HCT116 (cell line): ENCODE results near the gene NMUR1.

ENCODE experiments used
- CTCF ChIP-seq, 3 experiments: fragments of 200-600 bp in 1 of 3; sonication (generic) in 1 of 3; IDR thresholded peaks in 2 of 3; conservative IDR thresholded peaks in 1 of 3; 2 replicates each; pipeline ENCODE4 v1.5.1; 2012 to 2017; ENCODE audit warnings: low read depth in 2 of 3, low read length in 2 of 3, antibody characterized with exemption in 1 of 3, borderline replicate concordance in 1 of 3, control low read depth in 1 of 3, mild to moderate bottlenecking in 1 of 3, mixed read lengths in 1 of 3, mixed run types in 1 of 3, moderate library complexity in 1 of 3; ENCODE audit not compliant: insufficient read depth in 1 of 3
- FOSL1 ChIP-seq: IDR thresholded peaks from 2 replicates; pipeline ENCODE4 v1.6.1; 2012; ENCODE audit warnings: low read depth
- MAX ChIP-seq: IDR thresholded peaks from 2 replicates; pipeline ENCODE4 v1.6.1; 2012
- POLR2A ChIP-seq: IDR thresholded peaks from 2 replicates; pipeline ENCODE4 v1.7.0; 2011; ENCODE audit warnings: borderline replicate concordance; ENCODE audit not compliant: insufficient read depth, insufficient read length; ENCODE audit errors: extremely low read depth
- POLR2AphosphoS5 ChIP-seq: IDR thresholded peaks from 2 replicates; pipeline ENCODE4 v1.6.1; 2011; ENCODE audit warnings: mild to moderate bottlenecking, low read depth, low read length, moderate library complexity
- REST ChIP-seq: IDR thresholded peaks from 2 replicates; pipeline ENCODE4 v1.6.1; 2012; ENCODE audit warnings: low read depth
- YY1 ChIP-seq: IDR thresholded peaks from 2 replicates; pipeline ENCODE4 v1.6.1; 2011; ENCODE audit warnings: low read length, low read depth, moderate library complexity, mild to moderate bottlenecking; ENCODE audit not compliant: insufficient replicate concordance; ENCODE audit errors: extremely low read depth

- TF ChIP-seq FOSL1: no peak
- TF ChIP-seq CTCF (IDR thresholded peaks at IDR 0.05 in 2 of 3, conservative IDR thresholded peaks at IDR 0.05 in 1 of 3; ENCODE audit: borderline replicate concordance in 1 of 3, insufficient read depth in 1 of 3, low read depth in 2 of 3, low read length in 2 of 3): no peak
- TF ChIP-seq POLR2A: no peak
- TF ChIP-seq YY1: no peak
- no peak for TF ChIP-seq REST
- TF ChIP-seq POLR2AphosphoS5: no peak
- no peak for TF ChIP-seq MAX
Measured at GRCh38 chr2:231479455-231479854, 50.8 kb downstream of the NMUR1 start.
